GM19328 (cell line): Measurements from ENCODE around the gene PRTG.
"Not testable (repeated sequence)": the region's sequence is repeated elsewhere in the genome, so short reads cannot be mapped to it uniquely, and the experiment has no call there.

ENCODE experiments used
- ATAC-seq: cut with Tn5 transposase; IDR thresholded peaks from one replicate; pipeline ENCODE4 v1.9.1; 2021; ENCODE audit warnings: mild to moderate bottlenecking, moderate library complexity; ENCODE audit not compliant: unreplicated experiment

PRTG gene

GRCh38 chr15:55750706-55751105 lies 7.8 kb upstream of the PRTG start:
- no peak for ATAC-seq

DNA sequence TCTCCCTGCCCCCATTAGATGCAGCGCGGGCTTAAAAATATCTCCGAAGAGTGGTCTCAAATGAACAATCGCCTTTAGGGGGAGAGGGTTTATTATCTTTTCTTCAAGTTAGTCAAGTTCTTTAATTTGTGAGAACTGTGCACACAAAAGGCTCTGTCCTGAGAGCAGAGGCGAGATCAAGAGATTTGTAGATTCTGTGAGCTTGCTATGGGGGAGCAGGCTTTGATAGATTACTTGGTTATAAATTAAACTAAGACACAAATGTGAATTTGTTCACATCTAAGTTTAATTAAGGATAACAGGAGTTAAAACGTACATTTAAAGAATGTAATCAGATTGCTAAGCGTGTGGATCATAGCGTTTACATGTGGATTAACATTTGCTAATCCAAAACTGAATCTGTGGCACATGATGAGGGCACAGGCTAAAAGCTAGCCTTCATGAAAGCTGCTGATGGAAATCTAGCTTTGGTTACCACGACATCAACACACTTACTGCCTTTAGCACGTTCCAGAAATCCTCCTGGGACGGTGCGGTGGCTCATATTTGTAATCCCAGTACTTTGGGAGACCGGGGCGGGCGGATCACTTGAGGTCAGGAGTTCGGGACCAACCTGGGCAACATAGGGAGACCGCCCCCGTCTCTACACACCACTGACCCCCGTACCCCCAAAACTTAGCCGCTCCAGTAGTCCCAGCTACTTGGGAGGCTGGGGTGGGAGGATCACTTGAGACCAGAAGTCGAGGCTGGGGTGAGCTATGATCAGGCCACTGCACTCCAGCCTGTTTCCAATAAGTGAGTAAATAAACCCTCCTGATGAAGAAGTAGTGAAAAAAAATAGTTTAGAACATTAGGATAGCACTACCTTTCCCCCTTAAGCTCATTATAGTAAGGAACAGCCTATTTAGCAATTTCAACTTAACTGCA lies 1.0 kb upstream of the PRTG start:
- ATAC-seq = no peak

DNA sequence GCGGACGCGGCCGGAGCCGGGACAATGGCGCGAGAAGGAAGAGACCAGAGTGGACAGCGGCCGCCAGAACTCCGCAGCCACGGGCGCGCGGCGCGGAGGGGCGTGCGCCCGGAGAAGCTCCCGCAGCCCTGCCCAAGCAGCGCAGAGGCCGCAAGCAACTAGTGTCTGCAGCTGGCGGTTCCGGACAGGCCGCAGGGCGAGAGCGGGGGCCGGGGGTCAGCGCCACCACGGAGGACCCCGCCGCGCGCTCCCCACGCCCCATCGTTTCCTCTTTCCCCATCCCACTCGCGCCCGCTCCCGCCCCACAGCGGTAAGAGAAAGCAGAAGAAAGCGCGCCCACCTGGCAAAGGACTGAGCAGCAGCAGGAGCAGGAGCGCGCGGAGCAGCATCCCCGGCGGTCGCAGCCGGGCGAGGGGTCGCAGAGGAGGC lies 440 bp downstream of the PRTG start:
- no peak for ATAC-seq

DNA sequence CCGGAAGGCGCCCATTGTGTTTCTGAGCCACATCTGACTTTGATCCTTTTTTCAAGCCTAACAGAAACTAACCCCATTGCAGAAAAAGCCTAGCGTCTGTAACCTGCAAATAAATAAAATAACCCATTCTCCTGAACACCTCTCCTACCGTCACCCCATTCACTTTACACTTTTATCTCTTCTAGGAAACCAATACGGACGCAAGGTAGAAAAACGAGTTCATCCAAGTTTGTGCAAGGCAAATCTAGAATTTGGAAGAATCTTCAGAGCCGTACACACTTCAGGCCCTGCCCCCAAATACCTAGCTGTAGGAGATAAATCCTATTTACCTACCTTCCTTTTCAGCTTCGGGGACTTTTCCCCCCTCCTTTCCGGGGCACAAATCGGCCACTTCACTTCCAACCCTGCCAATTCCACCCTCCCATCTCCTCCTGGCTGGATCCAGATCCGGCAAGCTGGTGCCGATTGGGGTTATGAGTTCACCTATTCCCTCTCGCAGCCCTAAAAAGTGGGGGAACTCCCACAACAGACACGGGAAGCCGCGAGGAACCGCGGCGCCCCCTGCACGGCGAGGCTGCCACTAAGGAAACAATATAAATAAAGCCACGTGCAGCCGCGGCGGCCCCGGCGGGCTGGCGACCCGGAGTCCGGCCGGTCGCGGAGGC lies 987 bp downstream of the PRTG start:
- ATAC-seq = no peak

DNA sequence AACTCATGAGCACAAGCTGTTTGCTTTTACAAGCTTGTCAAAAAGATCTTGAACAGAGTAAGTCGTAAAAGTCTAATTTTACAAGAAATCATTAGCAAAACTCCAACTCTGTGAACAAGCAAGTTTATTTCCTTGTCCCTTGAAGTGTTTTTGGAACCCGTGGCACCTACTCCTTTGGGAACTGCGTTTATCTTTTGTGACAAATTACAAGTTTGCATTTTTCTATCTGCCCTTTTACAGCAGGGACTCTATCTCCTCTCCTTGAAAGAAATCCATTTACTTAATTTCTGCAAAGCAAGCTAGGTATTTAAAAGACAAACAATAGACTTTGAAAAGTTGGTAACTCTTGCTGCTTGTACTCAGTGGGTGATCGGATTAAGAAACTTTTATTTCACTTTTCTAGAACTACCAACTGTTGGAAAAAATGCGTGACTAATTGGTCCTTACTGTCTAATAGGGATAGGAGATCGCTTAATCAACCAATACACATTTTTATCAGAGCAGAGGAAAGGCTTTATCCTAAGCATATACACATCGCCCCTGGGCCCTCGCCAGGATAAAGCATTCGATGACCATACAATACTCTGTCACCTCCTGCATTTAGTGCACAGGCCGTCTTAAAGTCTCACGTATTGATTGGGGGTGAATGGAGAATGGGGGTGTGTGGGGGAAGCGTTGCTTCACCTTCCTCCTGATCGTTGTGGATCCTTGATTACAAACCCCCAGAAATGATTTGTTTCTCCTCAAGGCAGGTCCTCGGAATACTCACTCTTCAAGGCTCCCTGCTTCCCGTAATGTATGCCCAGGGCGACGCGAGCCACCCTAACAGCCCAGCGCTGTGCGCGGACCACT lies 1.7 kb downstream of the PRTG start:
- no peak for ATAC-seq

DNA sequence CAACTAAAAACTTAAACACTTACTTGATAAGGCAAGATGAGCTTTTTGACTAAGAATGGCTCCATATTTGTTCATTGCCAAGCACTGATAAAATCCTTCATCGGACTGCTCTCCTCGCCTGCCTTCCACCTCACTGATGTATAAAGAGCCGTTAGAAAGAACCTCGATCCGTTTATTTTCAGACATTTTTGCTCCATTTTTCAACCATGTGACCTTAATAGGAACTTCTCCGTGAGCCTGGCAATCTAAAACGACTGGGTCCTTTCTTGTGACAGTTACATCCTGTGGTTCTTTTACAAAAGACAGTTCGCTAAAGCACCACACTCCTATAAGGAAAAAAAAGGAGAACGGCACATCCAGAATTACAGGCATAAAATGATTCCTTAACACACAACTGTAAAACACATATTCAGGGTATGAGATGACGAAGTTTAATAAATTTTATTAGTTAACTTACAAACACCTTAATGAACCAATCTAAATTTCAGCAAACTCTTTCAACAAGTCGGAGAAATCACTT lies 2.5 kb downstream of the PRTG start:
- no peak for ATAC-seq

GRCh38 chr15:55739641-55740040 lies 3.3 kb downstream of the PRTG start:
- no peak for ATAC-seq

DNA sequence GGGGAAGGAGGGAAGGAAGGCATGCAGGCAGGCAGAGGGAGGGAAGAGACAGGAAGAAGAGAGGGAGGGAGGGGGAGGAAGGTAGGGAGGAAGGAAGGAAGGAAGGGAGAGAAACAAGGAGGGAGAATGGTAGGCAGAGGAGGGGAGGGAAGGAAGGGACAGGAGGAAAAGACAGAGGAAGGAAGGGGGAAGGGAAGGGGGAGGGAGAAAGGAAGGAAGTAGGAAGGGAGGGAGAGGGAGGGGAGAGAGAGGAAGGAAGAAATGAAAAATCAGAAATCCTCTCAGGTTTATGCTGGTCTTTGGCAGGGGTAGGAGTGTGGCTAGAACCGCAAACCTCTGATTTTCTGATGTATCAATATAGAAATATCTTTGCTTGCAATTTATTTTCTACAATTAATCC lies 4.2 kb downstream of the PRTG start:
- no peak for ATAC-seq

GRCh38 chr15:55737373-55737772 lies 5.6 kb downstream of the PRTG start:
- no peak for ATAC-seq

DNA sequence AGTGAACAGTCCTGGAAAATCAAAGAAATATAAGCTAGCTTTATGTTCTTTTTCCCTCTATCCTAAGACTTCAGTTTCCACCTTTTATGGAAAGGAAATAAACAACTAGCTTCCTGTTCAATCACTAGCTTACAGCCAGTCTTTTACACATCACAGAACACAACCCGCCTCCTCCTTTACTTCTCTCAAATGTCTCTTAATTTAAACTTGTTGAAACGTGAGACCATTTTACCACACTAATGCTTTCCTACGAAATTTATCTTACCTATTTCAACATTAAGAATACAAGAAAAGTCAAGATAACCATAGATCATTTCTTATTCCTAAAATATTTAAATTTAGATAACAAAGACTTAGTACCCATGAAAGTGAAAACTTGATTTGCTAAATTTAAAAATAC lies 6.2 kb downstream of the PRTG start:
- ATAC-seq = no peak

DNA sequence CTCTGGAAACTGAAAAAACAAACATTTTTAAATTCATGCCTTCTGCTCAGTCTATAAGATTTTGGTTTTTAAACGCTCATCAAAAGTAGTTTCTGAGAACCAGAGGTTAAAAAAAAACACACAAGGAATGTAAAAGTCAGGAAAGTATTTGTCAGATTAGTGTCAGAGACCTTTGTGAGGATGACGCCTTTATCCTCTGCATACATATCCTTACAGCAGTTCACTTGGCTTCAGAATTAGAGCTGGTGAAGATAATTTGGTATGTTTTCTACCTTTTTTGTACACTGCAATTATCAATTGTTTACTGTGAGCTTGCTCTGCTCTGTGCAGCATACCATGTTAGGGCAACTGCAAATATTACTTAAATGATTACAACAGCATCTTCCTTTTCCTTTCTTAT lies 8.3 kb downstream of the PRTG start:
- ATAC-seq = no peak

DNA sequence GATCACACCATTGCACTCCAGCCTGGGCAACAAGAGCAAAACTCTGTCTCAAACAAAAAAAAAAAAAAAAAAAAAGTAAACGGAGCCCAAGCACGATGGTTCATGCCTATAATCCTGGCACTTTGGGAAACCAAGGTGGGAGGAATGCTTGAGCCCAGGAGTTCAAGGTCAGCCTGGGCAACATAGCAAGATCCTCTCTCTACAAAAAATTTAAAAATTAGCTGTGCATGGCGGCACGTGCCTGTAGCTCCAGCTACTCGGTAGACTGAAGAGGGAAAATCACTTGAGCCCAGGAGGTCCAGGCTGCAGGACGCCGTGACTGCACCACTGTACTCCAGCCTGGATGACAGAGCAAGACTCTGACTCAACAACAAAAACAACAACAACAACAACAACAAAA lies 9.5 kb downstream of the PRTG start:
- not testable (repeated sequence) for ATAC-seq

GRCh38 chr15:55721554-55722185 lies 21.3 kb downstream of the PRTG start:
- no peak for ATAC-seq

- no peak for ATAC-seq
Observed at GRCh38 chr15:55715355-55716076, 27.4 kb downstream of the PRTG start.

DNA sequence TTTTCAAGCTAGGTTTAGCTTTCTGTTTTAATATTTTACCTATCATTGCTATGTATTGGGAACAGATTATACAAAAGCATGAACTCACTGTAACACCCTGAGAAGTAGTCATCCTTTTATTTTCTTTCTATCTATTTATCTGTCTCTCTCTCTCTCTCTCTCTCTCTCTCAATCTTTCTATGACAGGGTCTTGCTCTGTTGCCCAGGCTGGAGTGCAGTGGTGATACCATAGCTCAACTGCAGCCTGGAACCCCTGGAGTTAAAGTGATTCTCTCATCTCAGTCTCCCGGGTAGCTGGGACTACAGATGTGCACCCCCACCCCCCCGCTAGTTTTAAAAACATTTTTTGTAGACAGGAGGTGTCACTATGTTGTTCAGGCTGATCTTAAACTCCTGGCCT lies 28.9 kb downstream of the PRTG start:
- ATAC-seq = no peak

DNA sequence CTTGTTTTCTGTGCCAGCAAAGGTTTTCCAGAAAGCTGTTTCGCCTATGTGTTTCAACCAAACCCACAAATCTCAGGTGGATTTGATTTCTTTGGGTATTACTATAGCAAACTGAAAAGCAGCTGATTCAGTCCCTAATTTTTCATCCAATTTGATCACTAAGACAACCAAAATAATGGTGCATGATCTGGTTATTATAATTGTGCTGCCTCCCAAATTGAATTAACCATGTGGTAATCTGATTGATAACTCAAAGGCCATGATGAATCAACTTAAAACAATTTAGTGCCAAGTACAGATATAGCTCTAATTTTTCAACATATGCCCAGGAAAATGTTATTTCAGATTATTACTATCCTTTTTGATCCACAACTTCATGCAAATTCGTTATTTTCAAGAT lies 30.6 kb downstream of the PRTG start:
- ATAC-seq = no peak

GRCh38 chr15:55710286-55710685 lies 32.7 kb downstream of the PRTG start:
- no peak for ATAC-seq

DNA sequence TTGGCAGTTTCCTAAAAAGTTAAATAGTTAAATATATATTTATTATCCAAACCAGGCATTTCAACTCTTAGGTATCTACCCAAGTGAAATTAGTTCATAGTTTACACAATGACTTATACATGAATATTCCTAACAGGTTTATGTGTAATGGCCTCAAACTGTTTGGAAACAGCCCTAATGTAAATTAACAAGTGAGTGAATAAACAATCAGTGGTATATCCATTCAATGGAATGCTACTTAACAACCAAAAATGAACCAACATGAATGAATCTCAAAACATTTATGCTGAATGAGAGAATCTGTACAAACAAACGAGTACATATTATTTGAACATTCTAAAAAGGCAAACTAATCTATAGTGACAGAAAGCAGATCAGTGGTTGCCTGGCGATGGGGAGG lies 33.5 kb downstream of the PRTG start:
- ATAC-seq = no peak

DNA sequence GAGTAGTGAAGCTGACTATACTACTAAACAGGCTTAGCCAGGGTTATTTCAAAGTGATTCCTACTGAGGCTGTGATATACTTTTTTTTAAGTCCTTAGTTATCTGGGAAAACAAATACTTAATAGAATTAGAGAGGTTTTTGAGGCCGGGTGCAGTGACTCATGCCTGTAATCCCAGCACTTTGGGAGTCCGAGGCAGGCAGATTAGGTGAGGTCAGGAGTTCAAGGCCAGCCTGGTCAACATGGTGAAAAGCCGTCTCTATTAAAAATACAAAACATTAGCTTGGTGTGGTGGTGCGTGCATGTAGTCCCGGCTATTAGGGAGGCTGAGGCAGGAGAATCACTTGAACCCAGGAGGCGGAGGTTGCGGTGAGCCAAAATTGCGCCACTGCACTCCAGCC lies 34.2 kb downstream of the PRTG start:
- ATAC-seq = no peak

GRCh38 chr15:55707951-55708350 lies 35.0 kb downstream of the PRTG start:
- no peak for ATAC-seq
